ENCODE measurements around the gene MBOAT1.

MBOAT1 gene

GRCh38 chr6:20183706-20184105 lies 28.6 kb downstream of the MBOAT1 start:
- no peak for DNase-seq (ENCODE audit: low read depth in 1 of 2, low spot score in 1 of 2)
- H3K4me3 ChIP-seq (replicated peaks; ENCODE audit: insufficient read depth, low read length) = no peak overlapping the region
- H3K27me3 ChIP-seq (ENCODE audit: insufficient read depth, poor library complexity, severe bottlenecking) = no peaks in the 10 kb centered on the region
- H3K27ac ChIP-seq (replicated peaks) = no peak overlapping the region
- TF ChIP-seq, protein P1, sequence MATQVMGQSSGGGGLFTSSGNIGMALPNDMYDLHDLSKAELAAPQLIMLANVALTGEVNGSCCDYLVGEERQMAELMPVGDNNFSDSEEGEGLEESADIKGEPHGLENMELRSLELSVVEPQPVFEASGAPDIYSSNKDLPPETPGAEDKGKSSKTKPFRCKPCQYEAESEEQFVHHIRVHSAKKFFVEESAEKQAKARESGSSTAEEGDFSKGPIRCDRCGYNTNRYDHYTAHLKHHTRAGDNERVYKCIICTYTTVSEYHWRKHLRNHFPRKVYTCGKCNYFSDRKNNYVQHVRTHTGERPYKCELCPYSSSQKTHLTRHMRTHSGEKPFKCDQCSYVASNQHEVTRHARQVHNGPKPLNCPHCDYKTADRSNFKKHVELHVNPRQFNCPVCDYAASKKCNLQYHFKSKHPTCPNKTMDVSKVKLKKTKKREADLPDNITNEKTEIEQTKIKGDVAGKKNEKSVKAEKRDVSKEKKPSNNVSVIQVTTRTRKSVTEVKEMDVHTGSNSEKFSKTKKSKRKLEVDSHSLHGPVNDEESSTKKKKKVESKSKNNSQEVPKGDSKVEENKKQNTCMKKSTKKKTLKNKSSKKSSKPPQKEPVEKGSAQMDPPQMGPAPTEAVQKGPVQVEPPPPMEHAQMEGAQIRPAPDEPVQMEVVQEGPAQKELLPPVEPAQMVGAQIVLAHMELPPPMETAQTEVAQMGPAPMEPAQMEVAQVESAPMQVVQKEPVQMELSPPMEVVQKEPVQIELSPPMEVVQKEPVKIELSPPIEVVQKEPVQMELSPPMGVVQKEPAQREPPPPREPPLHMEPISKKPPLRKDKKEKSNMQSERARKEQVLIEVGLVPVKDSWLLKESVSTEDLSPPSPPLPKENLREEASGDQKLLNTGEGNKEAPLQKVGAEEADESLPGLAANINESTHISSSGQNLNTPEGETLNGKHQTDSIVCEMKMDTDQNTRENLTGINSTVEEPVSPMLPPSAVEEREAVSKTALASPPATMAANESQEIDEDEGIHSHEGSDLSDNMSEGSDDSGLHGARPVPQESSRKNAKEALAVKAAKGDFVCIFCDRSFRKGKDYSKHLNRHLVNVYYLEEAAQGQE (IDR thresholded peaks at IDR 0.05; ENCODE audit: insufficient replicate concordance, low read depth) = no peak
- TF ChIP-seq, protein P2, sequence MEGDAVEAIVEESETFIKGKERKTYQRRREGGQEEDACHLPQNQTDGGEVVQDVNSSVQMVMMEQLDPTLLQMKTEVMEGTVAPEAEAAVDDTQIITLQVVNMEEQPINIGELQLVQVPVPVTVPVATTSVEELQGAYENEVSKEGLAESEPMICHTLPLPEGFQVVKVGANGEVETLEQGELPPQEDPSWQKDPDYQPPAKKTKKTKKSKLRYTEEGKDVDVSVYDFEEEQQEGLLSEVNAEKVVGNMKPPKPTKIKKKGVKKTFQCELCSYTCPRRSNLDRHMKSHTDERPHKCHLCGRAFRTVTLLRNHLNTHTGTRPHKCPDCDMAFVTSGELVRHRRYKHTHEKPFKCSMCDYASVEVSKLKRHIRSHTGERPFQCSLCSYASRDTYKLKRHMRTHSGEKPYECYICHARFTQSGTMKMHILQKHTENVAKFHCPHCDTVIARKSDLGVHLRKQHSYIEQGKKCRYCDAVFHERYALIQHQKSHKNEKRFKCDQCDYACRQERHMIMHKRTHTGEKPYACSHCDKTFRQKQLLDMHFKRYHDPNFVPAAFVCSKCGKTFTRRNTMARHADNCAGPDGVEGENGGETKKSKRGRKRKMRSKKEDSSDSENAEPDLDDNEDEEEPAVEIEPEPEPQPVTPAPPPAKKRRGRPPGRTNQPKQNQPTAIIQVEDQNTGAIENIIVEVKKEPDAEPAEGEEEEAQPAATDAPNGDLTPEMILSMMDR (IDR thresholded peaks at IDR 0.05; ENCODE audit: insufficient read depth, low read length) = no peak
- no peak for TF ChIP-seq POLR2AphosphoS5 (IDR thresholded peaks at IDR 0.05; ENCODE audit: low read depth)

- no peak for TF ChIP-seq SPI1 (IDR thresholded peaks at IDR 0.05; ENCODE audit: borderline replicate concordance, low read depth)
- TF ChIP-seq, protein P2 (IDR thresholded peaks at IDR 0.05; ENCODE audit: insufficient read depth, low read length) = no peak
- no peak for TF ChIP-seq GABPA (IDR thresholded peaks at IDR 0.05; ENCODE audit: low read depth)
- TF ChIP-seq, protein P1 (IDR thresholded peaks at IDR 0.05; ENCODE audit: insufficient replicate concordance, low read depth) = no peak
- TF ChIP-seq POLR2AphosphoS5 (IDR thresholded peaks at IDR 0.05; ENCODE audit: low read depth) = no peak
- Histone ChIP-seq H3K27me3 (ENCODE audit: insufficient read depth, poor library complexity, severe bottlenecking) (no peaks in the 10 kb centered on the region), H3K4me3 (replicated peaks; ENCODE audit: insufficient read depth, low read length) (no peak overlapping the region), H3K27ac (replicated peaks) (no peak overlapping the region)
- DNase-seq (ENCODE audit: low read depth in 1 of 2, low spot score in 1 of 2) = no peak
These were observed 29.2 kb downstream of the MBOAT1 start for GRCh38 chr6:20182926-20183521.

DNA sequence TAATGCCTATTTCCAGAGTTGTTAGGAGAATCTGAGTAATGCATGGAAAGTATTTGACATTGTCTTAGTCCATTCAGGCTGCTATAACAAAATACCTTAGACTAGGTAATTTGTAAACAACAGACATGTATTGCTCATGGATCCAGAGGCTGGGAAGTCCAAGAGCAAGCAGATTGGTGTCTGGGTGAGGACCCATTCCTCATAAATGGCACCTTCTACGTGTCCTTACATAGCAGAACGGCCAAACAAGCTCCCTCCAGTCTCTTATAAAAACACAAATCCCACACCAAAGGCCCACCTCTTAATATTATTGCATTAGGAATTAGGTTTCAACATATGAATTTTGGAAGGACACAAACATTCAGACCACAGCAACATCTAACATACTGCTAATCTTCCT lies 30.2 kb downstream of the MBOAT1 start:
- Histone ChIP-seq H3K27me3 (ENCODE audit: insufficient read depth, poor library complexity, severe bottlenecking) (no peaks in the 10 kb centered on the region), H3K4me3 (replicated peaks; ENCODE audit: insufficient read depth, low read length) (no peak overlapping the region), H3K27ac (replicated peaks) (no peak overlapping the region)
- TF ChIP-seq GABPA (IDR thresholded peaks at IDR 0.05; ENCODE audit: low read depth) = no peak
- no peak for TF ChIP-seq SPI1 (IDR thresholded peaks at IDR 0.05; ENCODE audit: borderline replicate concordance, low read depth)
- no peak for TF ChIP-seq POLR2AphosphoS5 (IDR thresholded peaks at IDR 0.05; ENCODE audit: low read depth)
- TF ChIP-seq, protein P1 (IDR thresholded peaks at IDR 0.05; ENCODE audit: insufficient replicate concordance, low read depth) = no peak
- TF ChIP-seq, protein P2 (IDR thresholded peaks at IDR 0.05; ENCODE audit: insufficient read depth, low read length) = no peak
- DNase-seq (ENCODE audit: low read depth in 1 of 2, low spot score in 1 of 2) = no peak

Data from HL-60 (cell line).